ENCODE data around the gene ZGLP1.

Gene ZGLP1

GRCh38 chr19:10271543-10272086 is 38.0 kb downstream of the ZGLP1 start:
- DNase-seq, result no peak

- peak; percentile 64 for DNase-seq
These were observed 38.8 kb downstream of the ZGLP1 start, which contains the start of gene ICAM1 for GRCh38 chr19:10270616-10271394. Gene ICAM1, plus strand, starts transcription at chr19:10271120. Its CDS starts 40 bp downstream, at chr19:10271160.

- DNase-seq, result peak; percentile 48
These were observed 39.4 kb downstream of the ZGLP1 start for GRCh38 chr19:10270180-10270615.

GRCh38 chr19:10269333-10270179 is 40.1 kb downstream of the ZGLP1 start:
- peak; percentile 89 for DNase-seq

GRCh38 chr19:10268071-10268470 is 41.5 kb downstream of the ZGLP1 start:
- DNase-seq, result no peak

GRCh38 chr19:10266706-10267105 is 42.9 kb downstream of the ZGLP1 start:
- DNase-seq, result no peak

GRCh38 chr19:10262771-10263170 is 46.8 kb downstream of the ZGLP1 start:
- DNase-seq, result no peak

GRCh38 chr19:10260141-10260584 is 49.5 kb downstream of the ZGLP1 start:
- peak; percentile 36 for DNase-seq

- peak; percentile 91 for DNase-seq
These were observed 50.3 kb downstream of the ZGLP1 start for GRCh38 chr19:10259162-10259905.

- no peak for DNase-seq
These were observed 51.4 kb downstream of the ZGLP1 start for GRCh38 chr19:10258080-10258710.

GRCh38 chr19:10256970-10257615 is 52.5 kb downstream of the ZGLP1 start:
- DNase-seq, result no peak

GRCh38 chr19:10256551-10256950 is 53.1 kb downstream of the ZGLP1 start:
- DNase-seq, result no peak

GRCh38 chr19:10255358-10255757 is 54.3 kb downstream of the ZGLP1 start:
- DNase-seq, result no peak
